HepG2 (cell line): Measurements from ENCODE around the gene NOXO1. TPM values are rescaled to one million over a fixed set of nuclear protein-coding genes. Genes with fewer than 3 reads are reported as not detected.
A peak's percentile ranks its signal among the peaks of the same experiment; 100 is the strongest.

Experiments
- BHLHE40 ChIP-seq: IDR thresholded peaks from 2 replicates; pipeline ENCODE4 v1.6.1; 2011; ENCODE audit warnings: low read length, improper control_type of control experiment
- EHMT2 ChIP-seq: fragments of 200-600 bp; sonication (generic); IDR thresholded peaks from 2 replicates; pipeline ENCODE4 v1.7.0; 2017; ENCODE audit warnings: antibody characterized with exemption, low read depth, low read length, borderline replicate concordance
- FOSL1 ChIP-seq: sonication (generic); formaldehyde crosslinking; IDR thresholded peaks from 2 replicates; pipeline ENCODE4 v1.9.0; 2021; ENCODE audit warnings: missing genetic modification reagents, borderline replicate concordance
- FOSL2 ChIP-seq: sonication (generic); formaldehyde crosslinking; IDR thresholded peaks from 2 replicates; pipeline ENCODE4 v1.4.0; 2020; ENCODE audit warnings: missing genetic modification reagents
- KDM6A ChIP-seq: IDR thresholded peaks from 2 replicates; pipeline ENCODE4 v1.6.1; 2016; ENCODE audit warnings: low read depth
- MBD4 ChIP-seq: IDR thresholded peaks from 2 replicates; pipeline ENCODE4 v1.6.1; 2012; ENCODE audit warnings: low read length, inconsistent platforms, borderline replicate concordance
- MIXL1 ChIP-seq: IDR thresholded peaks from 2 replicates; pipeline ENCODE4 v1.6.1; 2016
- MLLT10 ChIP-seq: sonication (generic); formaldehyde crosslinking; IDR thresholded peaks from 2 replicates; pipeline ENCODE4 v1.4.0; 2020; ENCODE audit warnings: missing genetic modification reagents
- MTF2 ChIP-seq: sonication (generic); formaldehyde crosslinking; IDR thresholded peaks from 2 replicates; pipeline ENCODE4 v1.5.0; 2020; ENCODE audit warnings: missing genetic modification reagents, borderline replicate concordance
- NR3C1 ChIP-seq: sonication (generic); formaldehyde crosslinking; IDR thresholded peaks from 2 replicates; pipeline ENCODE4 v1.4.0; 2020; ENCODE audit warnings: missing genetic modification reagents
- SPEN ChIP-seq: sonication (generic); formaldehyde crosslinking; IDR thresholded peaks from 2 replicates; pipeline ENCODE4 v1.5.1; 2020; ENCODE audit warnings: low read depth, mild to moderate bottlenecking, missing genetic modification reagents
- TBL1XR1 ChIP-seq: fragments of 150-350 bp; IDR thresholded peaks from 2 replicates; pipeline ENCODE4 v1.6.1; 2014; ENCODE audit warnings: borderline replicate concordance, low read length; ENCODE audit not compliant: partially characterized antibody
- TEAD3 ChIP-seq: optimal IDR thresholded peaks from 2 replicates; pipeline ENCODE3; 2016; ENCODE audit warnings: borderline replicate concordance
- ZFAT ChIP-seq: sonication (generic); formaldehyde crosslinking; conservative IDR thresholded peaks from 2 replicates; pipeline ENCODE4 v1.8.1; 2023; ENCODE audit warnings: missing genetic modification reagents, inconsistent platforms
- ZKSCAN1 ChIP-seq: fragments of 150-350 bp; IDR thresholded peaks from 2 replicates; pipeline ENCODE4 v1.6.1; 2014; ENCODE audit warnings: low read length
- ZNF20 ChIP-seq: sonication (generic); formaldehyde crosslinking; IDR thresholded peaks from 2 replicates; pipeline ENCODE4 v1.4.0; 2020; ENCODE audit warnings: mild to moderate bottlenecking, moderate library complexity, missing genetic modification reagents
- ZNF446 ChIP-seq: sonication (generic); formaldehyde crosslinking; IDR thresholded peaks from 2 replicates; pipeline ENCODE4 v1.5.0; 2020; ENCODE audit warnings: mild to moderate bottlenecking, missing genetic modification reagents
- ZNF878 ChIP-seq: sonication (generic); formaldehyde crosslinking; IDR thresholded peaks from 2 replicates; pipeline ENCODE4 v1.8.1; 2023; ENCODE audit warnings: mild to moderate bottlenecking, missing genetic modification reagents, moderate library complexity
- polyA plus RNA-seq, 8 experiments: library from polyadenylated mRNA; depleted of rRNA in 3 of 8; stranded (reverse) in 7 of 8; unstranded in 1 of 8; fragments of >200 nt; fragmentation: Illumina TruSeq in 4 of 8; extraction: Trizol in 4 of 8; gene quantifications; 2 replicates each; pipeline versions ENCODE4 v1.2.1 to v1.2.3, GENCODE V29; 2011 to 2016; ENCODE audit warnings: low read depth in 4 of 8, missing spikeins in 1 of 8, mixed read lengths in 1 of 8; ENCODE audit not compliant: insufficient read depth in 1 of 8
- total RNA-seq, 5 experiments: library from RNA; depleted of rRNA; stranded (reverse); fragments of >200 nt; fragmentation: Illumina TruSeq; extraction: Trizol; gene quantifications; 2 replicates each; pipeline ENCODE4 v1.2.3, GENCODE V29; 2016; ENCODE audit warnings: low read depth in 1 of 5
- TF ChIP-seq, protein P1 (sequence below): sonication (generic); formaldehyde crosslinking; IDR thresholded peaks from 2 replicates; pipeline ENCODE4 v1.4.0; 2020; ENCODE audit warnings: missing genetic modification reagents, borderline replicate concordance
- TF ChIP-seq, protein P2 (sequence below): IDR thresholded peaks from 2 replicates; pipeline ENCODE4 v1.6.1; 2016
- TF ChIP-seq, protein P3 (sequence below): sonication (generic); formaldehyde crosslinking; IDR thresholded peaks from 2 replicates; pipeline ENCODE4 v1.5.1; 2020; ENCODE audit warnings: missing genetic modification reagents, mild to moderate bottlenecking, borderline replicate concordance
- TF ChIP-seq, protein P4 (sequence below): IDR thresholded peaks from 2 replicates; pipeline ENCODE4 v1.6.1; 2012; ENCODE audit warnings: inconsistent platforms
- TF ChIP-seq, protein P5 (sequence below), 2 experiments: fragments of 450-650 bp in 1 of 2; sonication (generic) in 1 of 2; formaldehyde crosslinking; IDR thresholded peaks; 2 replicates each; pipeline versions ENCODE4 v1.5.0 to v1.8.0; 2020 to 2022; ENCODE audit warnings: mild to moderate bottlenecking in 1 of 2, missing genetic modification reagents in 1 of 2
- TF ChIP-seq, protein P6 (sequence below): sonication (generic); formaldehyde crosslinking; IDR thresholded peaks from 2 replicates; pipeline ENCODE4 v1.4.0; 2020; ENCODE audit warnings: low read depth, mild to moderate bottlenecking, missing genetic modification reagents

NOXO1 gene
- total and polyA plus RNA-seq, 2 of the 13 experiments (the other 11 are each of a cell fraction or from before 2014, with no cell fraction given), result 0.69 to 1.4 TPM

DNA sequence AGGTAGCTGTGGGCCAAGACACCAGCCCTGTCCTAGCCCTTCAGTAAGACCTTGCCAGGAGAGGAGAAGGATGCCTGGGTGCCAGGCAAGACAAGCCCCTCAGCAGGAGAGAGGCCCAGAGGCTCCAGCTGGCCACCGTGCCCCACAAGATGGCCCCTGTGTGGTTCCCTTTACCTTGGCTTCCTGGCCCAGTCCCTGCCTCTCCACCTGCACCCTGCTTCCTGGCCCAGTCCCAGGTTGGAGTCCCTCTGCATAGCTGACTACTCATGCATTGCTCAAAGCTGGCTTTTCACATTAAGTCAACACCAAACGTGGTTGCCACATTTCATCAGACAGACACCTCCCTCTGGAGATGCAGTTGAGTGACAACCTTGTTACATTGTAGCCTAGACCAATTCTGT is 12.5 kb upstream of the NOXO1 start (continued):
- TF ChIP-seq, protein P1, sequence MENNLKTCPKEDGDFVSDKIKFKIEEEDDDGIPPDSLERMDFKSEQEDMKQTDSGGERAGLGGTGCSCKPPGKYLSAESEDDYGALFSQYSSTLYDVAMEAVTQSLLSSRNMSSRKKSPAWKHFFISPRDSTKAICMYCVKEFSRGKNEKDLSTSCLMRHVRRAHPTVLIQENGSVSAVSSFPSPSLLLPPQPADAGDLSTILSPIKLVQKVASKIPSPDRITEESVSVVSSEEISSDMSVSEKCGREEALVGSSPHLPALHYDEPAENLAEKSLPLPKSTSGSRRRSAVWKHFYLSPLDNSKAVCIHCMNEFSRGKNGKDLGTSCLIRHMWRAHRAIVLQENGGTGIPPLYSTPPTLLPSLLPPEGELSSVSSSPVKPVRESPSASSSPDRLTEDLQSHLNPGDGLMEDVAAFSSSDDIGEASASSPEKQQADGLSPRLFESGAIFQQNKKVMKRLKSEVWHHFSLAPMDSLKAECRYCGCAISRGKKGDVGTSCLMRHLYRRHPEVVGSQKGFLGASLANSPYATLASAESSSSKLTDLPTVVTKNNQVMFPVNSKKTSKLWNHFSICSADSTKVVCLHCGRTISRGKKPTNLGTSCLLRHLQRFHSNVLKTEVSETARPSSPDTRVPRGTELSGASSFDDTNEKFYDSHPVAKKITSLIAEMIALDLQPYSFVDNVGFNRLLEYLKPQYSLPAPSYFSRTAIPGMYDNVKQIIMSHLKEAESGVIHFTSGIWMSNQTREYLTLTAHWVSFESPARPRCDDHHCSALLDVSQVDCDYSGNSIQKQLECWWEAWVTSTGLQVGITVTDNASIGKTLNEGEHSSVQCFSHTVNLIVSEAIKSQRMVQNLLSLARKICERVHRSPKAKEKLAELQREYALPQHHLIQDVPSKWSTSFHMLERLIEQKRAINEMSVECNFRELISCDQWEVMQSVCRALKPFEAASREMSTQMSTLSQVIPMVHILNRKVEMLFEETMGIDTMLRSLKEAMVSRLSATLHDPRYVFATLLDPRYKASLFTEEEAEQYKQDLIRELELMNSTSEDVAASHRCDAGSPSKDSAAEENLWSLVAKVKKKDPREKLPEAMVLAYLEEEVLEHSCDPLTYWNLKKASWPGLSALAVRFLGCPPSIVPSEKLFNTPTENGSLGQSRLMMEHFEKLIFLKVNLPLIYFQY (CRISPR knock-in tag), result peak; percentile 76; the same call in 1 of the 2 replicates
- no peak for TF ChIP-seq MIXL1 (CRISPR knock-in tag)
- TF ChIP-seq, protein P2, sequence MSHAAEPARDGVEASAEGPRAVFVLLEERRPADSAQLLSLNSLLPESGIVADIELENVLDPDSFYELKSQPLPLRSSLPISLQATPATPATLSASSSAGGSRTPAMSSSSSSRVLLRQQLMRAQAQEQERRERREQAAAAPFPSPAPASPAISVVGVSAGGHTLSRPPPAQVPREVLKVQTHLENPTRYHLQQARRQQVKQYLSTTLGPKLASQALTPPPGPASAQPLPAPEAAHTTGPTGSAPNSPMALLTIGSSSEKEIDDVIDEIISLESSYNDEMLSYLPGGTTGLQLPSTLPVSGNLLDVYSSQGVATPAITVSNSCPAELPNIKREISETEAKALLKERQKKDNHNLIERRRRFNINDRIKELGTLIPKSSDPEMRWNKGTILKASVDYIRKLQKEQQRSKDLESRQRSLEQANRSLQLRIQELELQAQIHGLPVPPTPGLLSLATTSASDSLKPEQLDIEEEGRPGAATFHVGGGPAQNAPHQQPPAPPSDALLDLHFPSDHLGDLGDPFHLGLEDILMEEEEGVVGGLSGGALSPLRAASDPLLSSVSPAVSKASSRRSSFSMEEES (CRISPR knock-in tag), result no peak
- no peak for TF ChIP-seq EHMT2
- TF ChIP-seq, protein P3, sequence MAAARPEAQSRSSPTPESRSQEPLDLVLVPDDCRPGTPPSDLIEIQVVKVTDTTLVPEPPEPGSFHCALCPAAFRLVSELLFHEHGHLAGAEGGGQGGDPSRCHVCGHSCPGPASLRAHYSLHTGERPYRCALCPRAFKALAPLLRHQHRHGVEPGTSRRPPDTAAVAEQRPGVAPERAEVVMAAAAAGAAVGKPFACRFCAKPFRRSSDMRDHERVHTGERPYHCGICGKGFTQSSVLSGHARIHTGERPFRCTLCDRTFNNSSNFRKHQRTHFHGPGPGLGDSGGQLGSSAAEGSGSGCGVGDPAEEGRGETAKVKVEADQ, result no peak
- TF ChIP-seq NR3C1 (CRISPR knock-in tag), result no peak
- TF ChIP-seq ZNF878, result no peak
- TF ChIP-seq MBD4, result no peak
- TF ChIP-seq BHLHE40, result no peak
- no peak for TF ChIP-seq ZFAT (CRISPR knock-in tag)
- TF ChIP-seq, protein P4, sequence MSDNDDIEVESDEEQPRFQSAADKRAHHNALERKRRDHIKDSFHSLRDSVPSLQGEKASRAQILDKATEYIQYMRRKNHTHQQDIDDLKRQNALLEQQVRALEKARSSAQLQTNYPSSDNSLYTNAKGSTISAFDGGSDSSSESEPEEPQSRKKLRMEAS, result 0 out of 2 replicates have a peak, but pooled peaks have one; percentile 32
- TF ChIP-seq ZNF446 (CRISPR knock-in tag), result no peak
- no peak for TF ChIP-seq SPEN (CRISPR knock-in tag)
- TF ChIP-seq MLLT10 (CRISPR knock-in tag), result no peak
- TF ChIP-seq ZKSCAN1, result no peak
- peak; percentile 68 for TF ChIP-seq FOSL2
- TF ChIP-seq KDM6A (CRISPR knock-in tag), result no peak
- TF ChIP-seq MTF2, result no peak
- TF ChIP-seq, protein P5, sequence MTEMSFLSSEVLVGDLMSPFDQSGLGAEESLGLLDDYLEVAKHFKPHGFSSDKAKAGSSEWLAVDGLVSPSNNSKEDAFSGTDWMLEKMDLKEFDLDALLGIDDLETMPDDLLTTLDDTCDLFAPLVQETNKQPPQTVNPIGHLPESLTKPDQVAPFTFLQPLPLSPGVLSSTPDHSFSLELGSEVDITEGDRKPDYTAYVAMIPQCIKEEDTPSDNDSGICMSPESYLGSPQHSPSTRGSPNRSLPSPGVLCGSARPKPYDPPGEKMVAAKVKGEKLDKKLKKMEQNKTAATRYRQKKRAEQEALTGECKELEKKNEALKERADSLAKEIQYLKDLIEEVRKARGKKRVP (CRISPR knock-in tag; IDR thresholded peaks at IDR 0.05), result peak in 1 of 2 experiments; percentile 91; a peak in 2 of 4 replicates
- TF ChIP-seq, protein P6, sequence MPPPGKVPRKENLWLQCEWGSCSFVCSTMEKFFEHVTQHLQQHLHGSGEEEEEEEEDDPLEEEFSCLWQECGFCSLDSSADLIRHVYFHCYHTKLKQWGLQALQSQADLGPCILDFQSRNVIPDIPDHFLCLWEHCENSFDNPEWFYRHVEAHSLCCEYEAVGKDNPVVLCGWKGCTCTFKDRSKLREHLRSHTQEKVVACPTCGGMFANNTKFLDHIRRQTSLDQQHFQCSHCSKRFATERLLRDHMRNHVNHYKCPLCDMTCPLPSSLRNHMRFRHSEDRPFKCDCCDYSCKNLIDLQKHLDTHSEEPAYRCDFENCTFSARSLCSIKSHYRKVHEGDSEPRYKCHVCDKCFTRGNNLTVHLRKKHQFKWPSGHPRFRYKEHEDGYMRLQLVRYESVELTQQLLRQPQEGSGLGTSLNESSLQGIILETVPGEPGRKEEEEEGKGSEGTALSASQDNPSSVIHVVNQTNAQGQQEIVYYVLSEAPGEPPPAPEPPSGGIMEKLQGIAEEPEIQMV (CRISPR knock-in tag), result no peak
- no peak for TF ChIP-seq ZNF20 (CRISPR knock-in tag)
- TF ChIP-seq TBL1XR1, result no peak
- no peak for TF ChIP-seq FOSL1 (CRISPR knock-in tag)
- TF ChIP-seq TEAD3 (CRISPR knock-in tag), result peak; percentile 53
